DND-41 (cell line): Measurements from ENCODE around the gene TRIM56.
"Not testable (repeated sequence)": the region's sequence is repeated elsewhere in the genome, so short reads cannot be mapped to it uniquely, and the experiment has no call there.

ENCODE experiments used
- ATAC-seq: fragments of 200-7000 bp; cut with Tn5 transposase; 3 replicates; pipeline ENCODE4 v1.9.1; 2021; ENCODE audit warnings: low read depth; ENCODE audit not compliant: insufficient read depth
- DNase-seq: peaks from one replicate; pipeline ENCODE4 v3.0.0-alpha.2; 2020
- H2AFZ ChIP-seq: 2 replicates; pipeline ENCODE4 v1.6.0; 2012; ENCODE audit warnings: low read depth, low read length
- H3K27ac ChIP-seq: 2 replicates; pipeline ENCODE4 v1.5.1; 2012; ENCODE audit warnings: low read length, inconsistent platforms
- H3K27me3 ChIP-seq: fragments of 200-600 bp; sonication (generic); 2 replicates; pipeline ENCODE4 v1.6.0; 2012; ENCODE audit warnings: low read length, mild to moderate bottlenecking, inconsistent platforms; ENCODE audit not compliant: insufficient read depth, poor library complexity
- H3K36me3 ChIP-seq: 2 replicates; pipeline ENCODE4 v1.5.1; 2012; ENCODE audit warnings: low read length, inconsistent platforms; ENCODE audit not compliant: insufficient read depth
- H3K4me1 ChIP-seq: 2 replicates; pipeline ENCODE4 v1.5.1; 2012; ENCODE audit warnings: mild to moderate bottlenecking, low read length; ENCODE audit not compliant: insufficient read depth
- H3K4me2 ChIP-seq: 2 replicates; pipeline ENCODE4 v1.6.0; 2012; ENCODE audit warnings: mild to moderate bottlenecking, moderate library complexity, low read length, inconsistent platforms; ENCODE audit not compliant: insufficient read depth
- H3K4me3 ChIP-seq, 2 experiments: fragments of 200-600 bp in 1 of 2; shearing (Covaris generic) in 1 of 2; 2 replicates each; pipeline ENCODE4 v1.5.1; 2012 to 2016; ENCODE audit warnings: inconsistent platforms in 2 of 2, low read length in 2 of 2, mild to moderate bottlenecking in 2 of 2, low read depth in 1 of 2, moderate library complexity in 1 of 2
- H3K79me2 ChIP-seq: 2 replicates; pipeline ENCODE4 v1.6.0; 2012; ENCODE audit warnings: low read length, inconsistent platforms; ENCODE audit not compliant: insufficient read depth
- H3K9ac ChIP-seq: 2 replicates; pipeline ENCODE4 v1.6.0; 2012; ENCODE audit warnings: low read depth, mild to moderate bottlenecking, inconsistent platforms, low read length, moderate library complexity
- H3K9me3 ChIP-seq: 2 replicates; pipeline ENCODE4 v1.5.1; 2012; ENCODE audit warnings: low read length, moderate library complexity, mild to moderate bottlenecking, inconsistent platforms; ENCODE audit not compliant: insufficient read depth, severe bottlenecking
- H4K20me1 ChIP-seq: 2 replicates; pipeline ENCODE4 v1.6.0; 2012; ENCODE audit warnings: low read length; ENCODE audit not compliant: insufficient read depth
- EZH2 ChIP-seq: IDR thresholded peaks from 3 replicates; pipeline ENCODE4 v1.6.1; 2012; ENCODE audit warnings: borderline replicate concordance, low read depth, mild to moderate bottlenecking, moderate library complexity, low read length, inconsistent platforms; ENCODE audit not compliant: severe bottlenecking
- TF ChIP-seq, protein P1 (sequence below): IDR thresholded peaks from 2 replicates; pipeline ENCODE4 v1.5.1; 2012; ENCODE audit warnings: borderline replicate concordance, low read length, moderate library complexity, mild to moderate bottlenecking; ENCODE audit not compliant: poor library complexity, severe bottlenecking; ENCODE audit errors: extremely low read depth

TRIM56 gene

DNA sequence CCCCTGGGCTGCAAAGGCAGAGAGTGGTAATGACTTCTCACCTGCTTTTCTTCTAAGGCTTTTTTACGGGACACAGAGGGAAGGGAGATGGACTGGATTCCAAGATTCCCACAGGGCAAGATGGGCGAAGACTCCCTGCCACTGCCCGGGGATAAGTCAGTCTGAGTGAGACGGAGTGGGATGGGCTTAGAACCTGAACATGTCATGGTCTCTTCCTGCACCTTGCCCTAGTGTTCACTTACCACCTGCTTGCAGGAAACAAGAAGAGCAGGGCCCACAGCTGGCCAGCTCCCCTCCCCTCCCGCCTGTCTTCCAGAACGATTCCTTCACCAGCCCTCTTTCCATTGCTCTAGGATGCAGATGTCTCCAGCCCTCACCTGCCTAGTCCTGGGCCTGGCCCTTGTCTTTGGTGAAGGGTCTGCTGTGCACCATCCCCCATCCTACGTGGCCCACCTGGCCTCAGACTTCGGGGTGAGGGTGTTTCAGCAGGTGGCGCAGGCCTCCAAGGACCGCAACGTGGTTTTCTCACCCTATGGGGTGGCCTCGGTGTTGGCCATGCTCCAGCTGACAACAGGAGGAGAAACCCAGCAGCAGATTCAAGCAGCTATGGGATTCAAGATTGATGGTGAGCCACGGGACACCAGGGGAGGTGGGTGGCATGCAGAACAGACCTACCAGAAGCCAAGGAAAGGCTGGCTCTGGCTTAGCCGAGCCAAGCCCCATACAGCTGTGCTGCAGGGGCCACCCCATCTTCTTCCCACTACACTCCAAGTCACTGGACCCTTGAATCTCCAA, 43.0 kb downstream of the TRIM56 start:
- Histone ChIP-seq H3K79me2 (no peaks in the 10 kb centered on the region), H3K4me1 (peaks cover 37% of the 10 kb centered on the region), H3K4me3 (no peak overlapping the region), H3K27ac (no peak overlapping the region), H2AFZ (no peak overlapping the region), H3K27me3 (no peaks in the 10 kb centered on the region), H3K36me3 (no peaks in the 10 kb centered on the region), H3K9me3 (no peaks in the 10 kb centered on the region), H3K4me2 (no peak overlapping the region), H4K20me1 (0 out of 2 replicates have a peak, but pooled peaks cover 3% of the 10 kb centered on the region), H3K9ac (no peak overlapping the region)
- DNase-seq (peak; percentile 21), ATAC-seq (no peak)
- TF ChIP-seq, protein P1, sequence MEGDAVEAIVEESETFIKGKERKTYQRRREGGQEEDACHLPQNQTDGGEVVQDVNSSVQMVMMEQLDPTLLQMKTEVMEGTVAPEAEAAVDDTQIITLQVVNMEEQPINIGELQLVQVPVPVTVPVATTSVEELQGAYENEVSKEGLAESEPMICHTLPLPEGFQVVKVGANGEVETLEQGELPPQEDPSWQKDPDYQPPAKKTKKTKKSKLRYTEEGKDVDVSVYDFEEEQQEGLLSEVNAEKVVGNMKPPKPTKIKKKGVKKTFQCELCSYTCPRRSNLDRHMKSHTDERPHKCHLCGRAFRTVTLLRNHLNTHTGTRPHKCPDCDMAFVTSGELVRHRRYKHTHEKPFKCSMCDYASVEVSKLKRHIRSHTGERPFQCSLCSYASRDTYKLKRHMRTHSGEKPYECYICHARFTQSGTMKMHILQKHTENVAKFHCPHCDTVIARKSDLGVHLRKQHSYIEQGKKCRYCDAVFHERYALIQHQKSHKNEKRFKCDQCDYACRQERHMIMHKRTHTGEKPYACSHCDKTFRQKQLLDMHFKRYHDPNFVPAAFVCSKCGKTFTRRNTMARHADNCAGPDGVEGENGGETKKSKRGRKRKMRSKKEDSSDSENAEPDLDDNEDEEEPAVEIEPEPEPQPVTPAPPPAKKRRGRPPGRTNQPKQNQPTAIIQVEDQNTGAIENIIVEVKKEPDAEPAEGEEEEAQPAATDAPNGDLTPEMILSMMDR = no peak
- TF ChIP-seq EZH2 = no peak

DNA sequence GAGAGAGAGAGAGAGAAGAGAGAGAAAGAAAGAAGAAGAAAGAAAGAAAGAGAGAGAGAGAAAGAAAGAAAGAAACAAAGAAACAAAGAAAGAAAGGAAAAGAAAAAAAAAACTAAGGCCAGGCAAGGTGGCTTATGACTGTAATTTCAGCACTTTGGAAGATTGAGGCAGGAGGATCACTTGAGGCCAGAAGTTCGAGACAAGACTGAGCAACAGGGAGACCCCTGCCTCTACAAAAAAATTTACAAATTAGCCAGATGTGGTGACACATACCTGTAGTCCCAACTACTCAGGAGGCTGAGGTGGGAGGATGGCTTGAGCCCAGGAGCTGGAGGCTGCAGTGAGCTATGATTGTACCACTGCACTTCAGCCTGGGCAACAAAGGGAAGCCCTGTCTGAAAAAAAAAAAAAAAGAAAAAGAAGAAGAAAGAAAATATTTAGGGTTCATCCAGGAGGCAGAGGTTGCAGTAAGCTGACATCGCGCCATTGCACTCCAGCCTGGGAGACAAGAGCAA, 44.4 kb downstream of the TRIM56 start:
- Histone ChIP-seq H3K4me1 (peaks cover 31% of the 10 kb centered on the region), H3K9ac (no peak overlapping the region), H3K9me3 (no peaks in the 10 kb centered on the region), H2AFZ (no peak overlapping the region), H3K27ac (no peak overlapping the region), H4K20me1 (0 out of 2 replicates have a peak, but pooled peaks cover 3% of the 10 kb centered on the region), H3K36me3 (no peaks in the 10 kb centered on the region), H3K4me3 (no peak overlapping the region), H3K4me2 (no peak overlapping the region), H3K79me2 (no peaks in the 10 kb centered on the region), H3K27me3 (no peaks in the 10 kb centered on the region)
- no peak for TF ChIP-seq EZH2
- TF ChIP-seq, protein P1 = no peak
- ATAC-seq (no peak), DNase-seq (no peak)

DNA sequence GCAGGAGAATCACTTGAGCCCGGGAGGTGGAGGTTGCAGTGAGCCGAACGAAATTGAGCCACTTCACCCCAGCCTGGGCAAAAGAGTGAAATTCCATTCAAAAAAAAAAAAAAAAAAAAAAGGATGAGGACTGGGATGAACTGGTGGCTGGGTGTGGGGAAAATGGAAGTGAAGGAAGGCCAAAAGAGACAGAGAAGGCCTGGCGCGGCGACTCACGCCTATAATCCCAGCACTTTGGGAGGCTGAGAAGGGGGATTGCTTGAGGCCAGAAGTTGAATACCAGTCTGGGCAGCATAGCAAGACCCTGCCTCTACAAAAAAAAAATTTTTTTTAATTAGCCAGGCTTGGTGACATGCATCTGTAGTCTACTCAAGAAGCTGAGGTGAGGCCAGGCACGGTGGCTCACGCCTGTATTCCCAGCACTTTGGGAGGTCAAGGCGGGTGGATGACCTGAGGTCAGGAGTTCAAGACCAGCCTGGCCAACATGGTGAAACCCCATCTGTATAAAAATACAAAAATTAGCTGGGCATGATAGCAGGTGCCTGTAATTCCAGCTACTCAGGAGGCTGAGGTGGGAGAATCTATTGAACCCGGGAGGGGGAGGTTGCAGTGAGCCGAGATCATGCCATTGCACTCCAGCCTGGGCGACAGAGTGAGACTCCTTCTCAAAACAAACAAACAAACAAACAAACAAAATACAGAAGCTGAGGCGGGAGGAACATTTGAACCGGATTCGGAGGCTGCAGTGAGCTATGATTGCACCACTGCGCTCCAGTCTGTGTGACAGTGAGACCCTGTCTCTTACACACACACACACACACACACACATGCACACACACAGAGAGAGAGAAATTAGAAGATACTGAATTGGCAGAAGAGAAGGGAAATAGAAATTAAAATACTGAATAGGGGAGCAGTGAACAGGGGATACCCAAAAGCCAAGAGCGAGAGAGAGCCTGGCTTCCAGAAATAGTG, 47.6 kb downstream of the TRIM56 start:
- not testable (repeated sequence) for ATAC-seq, DNase-seq, H4K20me1 ChIP-seq, H2AFZ ChIP-seq, H3K79me2 ChIP-seq, H3K9ac ChIP-seq, H3K36me3 ChIP-seq, H3K4me1 ChIP-seq, H3K9me3 ChIP-seq, H3K4me2 ChIP-seq, H3K27ac ChIP-seq, H3K4me3 ChIP-seq, H3K27me3 ChIP-seq
